HepG2 (cell line): ENCODE data around the gene RTKN2. TPM values are rescaled to one million over a fixed set of nuclear protein-coding genes. Genes with fewer than 3 reads are reported as not detected.

Source experiments
- ATAC-seq: fragments of 200-7000 bp; cut with Tn5 transposase; 3 replicates; pipeline ENCODE4 v1.9.1; 2020; ENCODE audit warnings: mild to moderate bottlenecking, moderate library complexity
- BruUV-seq: library from RNA; stranded (reverse); fragments of 400-500 nt; replicated peaks from 2 replicates; lab custom pipeline; 2021; lab: Mats Ljungman, UMichigan
- CTCF ChIA-PET: fragments of 300-600 bp; formaldehyde crosslinking; extraction: SDS; loops from one replicate; lab custom pipeline; 2021; ENCODE audit warnings: low total read pairs, inconsistent platforms, low intra/inter-chr PET ratio; lab: Yijun Ruan, JAX
- POLR2A ChIA-PET: fragments of 350-600 bp; sonication (Branson Sonifier 250); formaldehyde crosslinking; loops from one replicate; lab custom pipeline; 2020; ENCODE audit warnings: antibody characterized with exemption, inconsistent platforms; lab: Yijun Ruan, JAX
- DNase-seq: peaks from one replicate; pipeline ENCODE4 v3.0.0-alpha.2; 2015; ENCODE audit warnings: low spot score
- FAIRE-seq: peaks from 3 replicates; lab custom pipeline; 2011; peaks lifted over from hg19 to GRCh38; lab: Jason Lieb, UNC
- H2AFZ ChIP-seq: one replicate; pipeline ENCODE4 v1.6.1; 2011; ENCODE audit warnings: low read length, inconsistent platforms
- H3K27ac ChIP-seq: fragments of 300-600 bp; 3 replicates; pipeline ENCODE4 v1.8.0; 2011; ENCODE audit warnings: mixed run types, mild to moderate bottlenecking, mixed read lengths, low read length, inconsistent platforms; ENCODE audit not compliant: insufficient read depth; ENCODE audit errors: extremely low read length
- H3K27me3 ChIP-seq, 2 experiments: fragments of 200-600 bp in 1 of 2; 2 replicates in 1 of 2; 3 replicates in 1 of 2; pipeline versions ENCODE4 v1.6.0 to v1.8.0; 2011; ENCODE audit warnings: low read length in 2 of 2, mild to moderate bottlenecking in 2 of 2, moderate library complexity in 2 of 2, inconsistent platforms in 1 of 2; ENCODE audit not compliant: insufficient read depth in 2 of 2, control insufficient read depth in 1 of 2
- H3K36me3 ChIP-seq, 2 experiments: fragments of 200-600 bp in 1 of 2; replicated peaks in 1 of 2; 2 replicates in 1 of 2; 3 replicates in 1 of 2; pipeline versions ENCODE4 v1.5.1 to v1.8.0; 2011; ENCODE audit warnings: low read length in 2 of 2, inconsistent platforms in 1 of 2; ENCODE audit not compliant: insufficient read depth in 2 of 2, control insufficient read depth in 1 of 2
- H3K4me1 ChIP-seq: 2 replicates; pipeline ENCODE4 v1.5.1; 2012; ENCODE audit warnings: low read length, inconsistent platforms; ENCODE audit not compliant: insufficient read depth
- H3K4me2 ChIP-seq: 2 replicates; pipeline ENCODE4 v1.6.0; 2011; ENCODE audit warnings: low read depth, low read length, inconsistent platforms
- H3K4me3 ChIP-seq, 3 experiments: fragments of 200-600 bp in 1 of 3; sonication (generic), shearing (Covaris generic) in 1 of 3; replicated peaks in 1 of 3; 2 replicates each; pipeline ENCODE4 v1.5.1; 2011 to 2016; ENCODE audit warnings: low read length in 3 of 3, inconsistent platforms in 2 of 3, low read depth in 2 of 3, mild to moderate bottlenecking in 2 of 3, control low read depth in 1 of 3, mixed read lengths in 1 of 3; ENCODE audit not compliant: insufficient read depth in 1 of 3
- H3K79me2 ChIP-seq: one replicate; pipeline ENCODE4 v1.6.1; 2011; ENCODE audit warnings: low read length, inconsistent platforms; ENCODE audit not compliant: insufficient read depth
- H3K9ac ChIP-seq: 2 replicates; pipeline ENCODE4 v1.6.0; 2011; ENCODE audit warnings: mild to moderate bottlenecking, low read depth, low read length, inconsistent platforms; ENCODE audit not compliant: insufficient read depth
- H3K9me3 ChIP-seq: 2 replicates; pipeline ENCODE4 v1.5.1; 2012; ENCODE audit warnings: mild to moderate bottlenecking, low read length
- H4K20me1 ChIP-seq: 2 replicates; pipeline ENCODE4 v1.6.0; 2011; ENCODE audit warnings: inconsistent platforms, mild to moderate bottlenecking, low read length, moderate library complexity; ENCODE audit not compliant: insufficient read depth
- DMAP1 ChIP-seq: IDR thresholded peaks from 2 replicates; pipeline ENCODE4 v1.6.1; 2016
- FIP1L1 ChIP-seq: fragments of 200-400 bp; formaldehyde crosslinking; IDR thresholded peaks from 2 replicates; pipeline ENCODE4 v1.6.1; 2018; ENCODE audit warnings: low read depth, mild to moderate bottlenecking, low read length, moderate library complexity, borderline replicate concordance; ENCODE audit not compliant: insufficient read depth
- FOXP1 ChIP-seq, 2 experiments: fragments of 450-650 bp in 1 of 2; IDR thresholded peaks; 2 replicates each; pipeline ENCODE4 v1.6.1; 2017 to 2018; ENCODE audit warnings: antibody characterized with exemption in 1 of 2
- GATAD2A ChIP-seq: IDR thresholded peaks from 2 replicates; pipeline ENCODE4 v1.6.1; 2016
- NR0B2 ChIP-seq: sonication (generic); formaldehyde crosslinking; IDR thresholded peaks from 2 replicates; pipeline ENCODE4 v1.4.0; 2020; ENCODE audit warnings: mild to moderate bottlenecking, missing genetic modification reagents
- ZBTB21 ChIP-seq: sonication (generic); formaldehyde crosslinking; IDR thresholded peaks from 2 replicates; pipeline ENCODE4 v1.4.0; 2020; ENCODE audit warnings: missing genetic modification reagents
- ZFP41 ChIP-seq: sonication (generic); formaldehyde crosslinking; IDR thresholded peaks from 2 replicates; pipeline ENCODE4 v1.4.0; 2020; ENCODE audit warnings: mild to moderate bottlenecking, missing genetic modification reagents, borderline replicate concordance
- ZKSCAN8 ChIP-seq: IDR thresholded peaks from 2 replicates; pipeline ENCODE4 v1.6.1; 2016; ENCODE audit warnings: borderline replicate concordance, missing genetic modification reagents, missing compliant biosample characterization
- ZNF850 ChIP-seq: sonication (generic); formaldehyde crosslinking; conservative IDR thresholded peaks from 2 replicates; pipeline ENCODE4 v1.9.0; 2021; ENCODE audit warnings: mild to moderate bottlenecking, missing genetic modification reagents
- WGBS: methylation state at CpG from one replicate; pipeline ENCODE4 v1.1.6; 2017; ENCODE audit warnings: low lambda C conversion rate; 5-methylcytosine and 5-hydroxymethylcytosine counted together
- in situ Hi-C: cut with HindIII; loops from 2 replicates; pipeline ENCODE4 v1.10.0; 2017; ENCODE audit warnings: low pct_unique_long_range_greater_than_20kb; ENCODE audit not compliant: extremely low pct_ligation_motif_present
- intact Hi-C: fragments of 100-400 bp; cut with micrococcal nuclease; formaldehyde crosslinking; loops from one replicate; pipeline ENCODE4 v1.10.0; 2022; ENCODE audit not compliant: unreplicated experiment
- polyA plus RNA-seq, 8 experiments: library from polyadenylated mRNA; depleted of rRNA in 3 of 8; stranded (reverse) in 7 of 8; unstranded in 1 of 8; fragments of >200 nt; fragmentation: Illumina TruSeq in 4 of 8; extraction: Trizol in 4 of 8; gene quantifications; 2 replicates each; pipeline versions ENCODE4 v1.2.1 to v1.2.3, GENCODE V29; 2011 to 2016; ENCODE audit warnings: low read depth in 4 of 8, missing spikeins in 1 of 8, mixed read lengths in 1 of 8; ENCODE audit not compliant: insufficient read depth in 1 of 8
- total RNA-seq, 5 experiments: library from RNA; depleted of rRNA; stranded (reverse); fragments of >200 nt; fragmentation: Illumina TruSeq; extraction: Trizol; gene quantifications; 2 replicates each; pipeline ENCODE4 v1.2.3, GENCODE V29; 2016; ENCODE audit warnings: low read depth in 1 of 5
- TF ChIP-seq, protein P1 (sequence below): sonication (generic); formaldehyde crosslinking; IDR thresholded peaks from 2 replicates; pipeline ENCODE4 v1.5.1; 2020; ENCODE audit warnings: missing genetic modification reagents, mild to moderate bottlenecking, borderline replicate concordance
- TF ChIP-seq, protein P2 (sequence below): sonication (generic); formaldehyde crosslinking; IDR thresholded peaks from 2 replicates; pipeline ENCODE4 v1.5.1; 2020; ENCODE audit warnings: mild to moderate bottlenecking, missing genetic modification reagents, borderline replicate concordance

The RTKN2 gene
- total and polyA plus RNA-seq, 2 of the 13 experiments (the other 11 are each of a cell fraction or from before 2014, with no cell fraction given) = 2.2 to 7.0 TPM

- no peak overlapping the region for H2AFZ ChIP-seq
- H3K9me3 ChIP-seq = no peaks in the 10 kb centered on the region
- no peaks in the 10 kb centered on the region for H4K20me1 ChIP-seq
- no peaks in the 10 kb centered on the region for H3K4me1 ChIP-seq
- BruUV-seq = no TSS peak
- ATAC-seq = no peak
- H3K4me2 ChIP-seq = no peak overlapping the region
- TF ChIP-seq DMAP1 (CRISPR knock-in tag) (no peak), ZNF850 (no peak), FIP1L1 (no peak), NR0B2 (CRISPR knock-in tag) (no peak), GATAD2A (CRISPR knock-in tag) (no peak), ZKSCAN8 (CRISPR knock-in tag) (no peak), ZFP41 (CRISPR knock-in tag) (no peak), FOXP1 (IDR thresholded peaks at IDR 0.05) (no peak), FOXP1 (CRISPR knock-in tag; IDR thresholded peaks at IDR 0.05) (no peak), ZBTB21 (CRISPR knock-in tag) (no peak)
- TF ChIP-seq, protein P1, sequence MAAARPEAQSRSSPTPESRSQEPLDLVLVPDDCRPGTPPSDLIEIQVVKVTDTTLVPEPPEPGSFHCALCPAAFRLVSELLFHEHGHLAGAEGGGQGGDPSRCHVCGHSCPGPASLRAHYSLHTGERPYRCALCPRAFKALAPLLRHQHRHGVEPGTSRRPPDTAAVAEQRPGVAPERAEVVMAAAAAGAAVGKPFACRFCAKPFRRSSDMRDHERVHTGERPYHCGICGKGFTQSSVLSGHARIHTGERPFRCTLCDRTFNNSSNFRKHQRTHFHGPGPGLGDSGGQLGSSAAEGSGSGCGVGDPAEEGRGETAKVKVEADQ (CRISPR knock-in tag) = no peak
- TF ChIP-seq, protein P2, sequence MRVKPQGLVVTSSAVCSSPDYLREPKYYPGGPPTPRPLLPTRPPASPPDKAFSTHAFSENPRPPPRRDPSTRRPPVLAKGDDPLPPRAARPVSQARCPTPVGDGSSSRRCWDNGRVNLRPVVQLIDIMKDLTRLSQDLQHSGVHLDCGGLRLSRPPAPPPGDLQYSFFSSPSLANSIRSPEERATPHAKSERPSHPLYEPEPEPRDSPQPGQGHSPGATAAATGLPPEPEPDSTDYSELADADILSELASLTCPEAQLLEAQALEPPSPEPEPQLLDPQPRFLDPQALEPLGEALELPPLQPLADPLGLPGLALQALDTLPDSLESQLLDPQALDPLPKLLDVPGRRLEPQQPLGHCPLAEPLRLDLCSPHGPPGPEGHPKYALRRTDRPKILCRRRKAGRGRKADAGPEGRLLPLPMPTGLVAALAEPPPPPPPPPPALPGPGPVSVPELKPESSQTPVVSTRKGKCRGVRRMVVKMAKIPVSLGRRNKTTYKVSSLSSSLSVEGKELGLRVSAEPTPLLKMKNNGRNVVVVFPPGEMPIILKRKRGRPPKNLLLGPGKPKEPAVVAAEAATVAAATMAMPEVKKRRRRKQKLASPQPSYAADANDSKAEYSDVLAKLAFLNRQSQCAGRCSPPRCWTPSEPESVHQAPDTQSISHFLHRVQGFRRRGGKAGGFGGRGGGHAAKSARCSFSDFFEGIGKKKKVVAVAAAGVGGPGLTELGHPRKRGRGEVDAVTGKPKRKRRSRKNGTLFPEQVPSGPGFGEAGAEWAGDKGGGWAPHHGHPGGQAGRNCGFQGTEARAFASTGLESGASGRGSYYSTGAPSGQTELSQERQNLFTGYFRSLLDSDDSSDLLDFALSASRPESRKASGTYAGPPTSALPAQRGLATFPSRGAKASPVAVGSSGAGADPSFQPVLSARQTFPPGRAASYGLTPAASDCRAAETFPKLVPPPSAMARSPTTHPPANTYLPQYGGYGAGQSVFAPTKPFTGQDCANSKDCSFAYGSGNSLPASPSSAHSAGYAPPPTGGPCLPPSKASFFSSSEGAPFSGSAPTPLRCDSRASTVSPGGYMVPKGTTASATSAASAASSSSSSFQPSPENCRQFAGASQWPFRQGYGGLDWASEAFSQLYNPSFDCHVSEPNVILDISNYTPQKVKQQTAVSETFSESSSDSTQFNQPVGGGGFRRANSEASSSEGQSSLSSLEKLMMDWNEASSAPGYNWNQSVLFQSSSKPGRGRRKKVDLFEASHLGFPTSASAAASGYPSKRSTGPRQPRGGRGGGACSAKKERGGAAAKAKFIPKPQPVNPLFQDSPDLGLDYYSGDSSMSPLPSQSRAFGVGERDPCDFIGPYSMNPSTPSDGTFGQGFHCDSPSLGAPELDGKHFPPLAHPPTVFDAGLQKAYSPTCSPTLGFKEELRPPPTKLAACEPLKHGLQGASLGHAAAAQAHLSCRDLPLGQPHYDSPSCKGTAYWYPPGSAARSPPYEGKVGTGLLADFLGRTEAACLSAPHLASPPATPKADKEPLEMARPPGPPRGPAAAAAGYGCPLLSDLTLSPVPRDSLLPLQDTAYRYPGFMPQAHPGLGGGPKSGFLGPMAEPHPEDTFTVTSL (CRISPR knock-in tag) = no peak
- H3K27ac ChIP-seq = no peak overlapping the region
- H3K79me2 ChIP-seq = no peaks in the 10 kb centered on the region
- H3K36me3 ChIP-seq = no peaks in the 10 kb centered on the region
- POLR2A ChIA-PET = no interaction called here
- no peak overlapping the region for H3K9ac ChIP-seq
- H3K4me3 ChIP-seq = no peak overlapping the region
- intact Hi-C loops = no loop called here
- FAIRE-seq = no peak
- CTCF ChIA-PET = no interaction called here
- no peaks in the 10 kb centered on the region for H3K27me3 ChIP-seq
- DNase-seq = no peak
- WGBS = 17% methylated on average over 2 of the region's 2 CpGs
- in situ Hi-C loops = no loop called here
Measured at GRCh38 chr10:62175251-62175650, 93.4 kb downstream of the RTKN2 start.
